GM12878 (cell line): Measurements from ENCODE around the gene TFDP1. TPM values are rescaled to one million over a fixed set of nuclear protein-coding genes. Genes with fewer than 3 reads are reported as not detected.

Experiments used
- ATAC-seq: fragments of 200-7000 bp; cut with Tn5 transposase; 3 replicates; pipeline ENCODE4 v1.9.1; 2020; ENCODE audit warnings: mild to moderate bottlenecking, moderate library complexity
- BruUV-seq: library from RNA; stranded (reverse); fragments of 400-500 nt; replicated peaks from 2 replicates; lab custom pipeline; 2021; lab: Mats Ljungman, UMichigan
- CTCF ChIA-PET: fragments of 300-600 bp; sonication (Branson Sonifier 250); formaldehyde crosslinking; extraction: SDS; loops from one replicate; lab custom pipeline; 2021; ENCODE audit warnings: inconsistent platforms; lab: Yijun Ruan, JAX
- POLR2A ChIA-PET: fragments of 350-600 bp; formaldehyde crosslinking; extraction: SDS; loops from one replicate; lab custom pipeline; 2021; ENCODE audit warnings: inconsistent platforms; lab: Charles Lee
- RAD21 ChIA-PET: fragments of 300-600 bp; sonication (Branson Sonifier 250); formaldehyde crosslinking; loops from one replicate; lab custom pipeline; 2023; ENCODE audit warnings: antibody characterized with exemption; ENCODE audit not compliant: unreplicated experiment; lab: Charles Lee
- SMC1A ChIA-PET: fragments of 300-600 bp; sonication (Branson Sonifier 250); formaldehyde crosslinking; loops from one replicate; lab custom pipeline; 2023; ENCODE audit not compliant: unreplicated experiment, uncharacterized antibody; lab: Charles Lee
- DNase-seq: peaks from one replicate; pipeline ENCODE4 v3.0.0-alpha.2; 2011; ENCODE audit warnings: low read depth, low spot score
- FAIRE-seq: peaks from 3 replicates; lab custom pipeline; 2011; peaks lifted over from hg19 to GRCh38; lab: Jason Lieb, UNC
- H2AFZ ChIP-seq: 2 replicates; pipeline ENCODE4 v1.6.0; 2011; ENCODE audit warnings: low read depth, low read length, control low read depth; ENCODE audit not compliant: control insufficient read depth
- H3K27ac ChIP-seq: 2 replicates; pipeline ENCODE4 v1.5.1; 2011; ENCODE audit warnings: control low read depth; ENCODE audit not compliant: control insufficient read depth, insufficient read depth
- H3K27me3 ChIP-seq, 2 experiments: replicated peaks in 1 of 2; 2 replicates each; pipeline versions ENCODE4 v1.6.0 to v1.6.1; 2011; ENCODE audit warnings: low read length in 1 of 2; ENCODE audit not compliant: control insufficient read depth in 2 of 2, insufficient read depth in 2 of 2
- H3K36me3 ChIP-seq, 2 experiments: 2 replicates each; pipeline ENCODE4 v1.5.1; 2011; ENCODE audit warnings: low read length in 1 of 2; ENCODE audit not compliant: control insufficient read depth in 2 of 2, insufficient read depth in 2 of 2
- H3K4me1 ChIP-seq: 2 replicates; pipeline ENCODE4 v1.6.1; 2011; ENCODE audit warnings: mild to moderate bottlenecking, low read length, moderate library complexity, mixed read lengths; ENCODE audit not compliant: control insufficient read depth, insufficient read depth
- H3K4me2 ChIP-seq: 2 replicates; pipeline ENCODE4 v1.6.0; 2011; ENCODE audit warnings: control low read depth; ENCODE audit not compliant: control insufficient read depth, insufficient read depth
- H3K4me3 ChIP-seq: fragments of 200-600 bp; sonication (generic); 2 replicates; pipeline ENCODE4 v1.5.1; 2016
- H3K79me2 ChIP-seq: 2 replicates; pipeline ENCODE4 v1.6.0; 2011; ENCODE audit warnings: low read length; ENCODE audit not compliant: control insufficient read depth, insufficient read depth
- H3K9ac ChIP-seq: 2 replicates; pipeline ENCODE4 v1.8.0; 2011; ENCODE audit warnings: low read length, control low read depth, mixed read lengths; ENCODE audit not compliant: control insufficient read depth, insufficient read depth
- H3K9me3 ChIP-seq: replicated peaks from 3 replicates; pipeline ENCODE4 v1.5.1; 2011; ENCODE audit warnings: mild to moderate bottlenecking, low read length; ENCODE audit not compliant: control insufficient read depth, insufficient read depth
- H4K20me1 ChIP-seq: 2 replicates; pipeline ENCODE4 v1.6.0; 2011; ENCODE audit not compliant: control insufficient read depth, insufficient read depth
- BACH1 ChIP-seq: fragments of 450-650 bp; IDR thresholded peaks from 2 replicates; pipeline ENCODE4 v1.6.1; 2017; ENCODE audit warnings: mild to moderate bottlenecking, borderline replicate concordance
- BRCA1 ChIP-seq: IDR thresholded peaks from 2 replicates; pipeline ENCODE4 v1.6.1; 2011; ENCODE audit warnings: low read depth, low read length, improper control_type of control experiment
- EGR1 ChIP-seq, 2 experiments: IDR thresholded peaks; 1 replicate in 1 of 2; 2 replicates in 1 of 2; pipeline ENCODE4 v1.6.1; 2011 to 2012; ENCODE audit warnings: low read depth in 2 of 2, low read length in 2 of 2, borderline replicate concordance in 1 of 2, mild to moderate bottlenecking in 1 of 2, moderate library complexity in 1 of 2
- FOS ChIP-seq: IDR thresholded peaks from 3 replicates; pipeline ENCODE4 v1.6.1; 2011; ENCODE audit warnings: borderline replicate concordance; ENCODE audit not compliant: insufficient read length; ENCODE audit errors: extremely low read depth
- JUNB ChIP-seq: IDR thresholded peaks from 2 replicates; pipeline ENCODE4 v1.6.1; 2016; ENCODE audit warnings: antibody characterized with exemption, mild to moderate bottlenecking
- JUND ChIP-seq: IDR thresholded peaks from 2 replicates; pipeline ENCODE4 v1.6.1; 2012; ENCODE audit warnings: low read depth, mild to moderate bottlenecking, low read length, improper control_type of control experiment, moderate library complexity
- RBBP5 ChIP-seq: fragments of 200-600 bp; sonication (generic); conservative IDR thresholded peaks from 2 replicates; pipeline ENCODE4 v1.6.1; 2016
- SMAD5 ChIP-seq: IDR thresholded peaks from 2 replicates; pipeline ENCODE4 v1.6.1; 2016; ENCODE audit warnings: antibody characterized with exemption, low read depth
- WRNIP1 ChIP-seq: IDR thresholded peaks from 2 replicates; pipeline ENCODE4 v1.6.1; 2011; ENCODE audit warnings: low read depth, low read length, improper control_type of control experiment, borderline replicate concordance
- ZNF274 ChIP-seq: IDR thresholded peaks from one replicate; pipeline ENCODE4 v1.8.0; 2011; ENCODE audit not compliant: insufficient read length, insufficient read depth
- WGBS: methylation state at CpG from one replicate; pipeline ENCODE4 v1.1.6; 2016; ENCODE audit warnings: low lambda C conversion rate; ENCODE audit not compliant: insufficient replicate concordance, insufficient coverage; ENCODE audit errors: missing lambda C conversion rate; 5-methylcytosine and 5-hydroxymethylcytosine counted together
- in situ Hi-C: fragments of 300-500 bp; cut with MboI; formaldehyde crosslinking; loops from 9 replicates; pipeline ENCODE4 v1.14.3; 2018; ENCODE audit warnings: mixed read lengths
- intact Hi-C: fragments of 100-400 bp; cut with micrococcal nuclease; formaldehyde crosslinking; loops from one replicate; pipeline ENCODE4 v1.14.2; 2022; ENCODE audit not compliant: unreplicated experiment
- polyA plus RNA-seq, 11 experiments: library from polyadenylated mRNA; depleted of rRNA in 4 of 11; unstranded in 6 of 11; stranded (reverse) in 5 of 11; fragments of >200 nt; fragmentation: Nextera tagmentation in 4 of 11; fragmentation: Illumina TruSeq in 1 of 11; extraction: Ambion mirVana in 4 of 11; extraction: Trizol in 1 of 11; gene quantifications; 1 replicate in 1 of 11; 2 replicates in 10 of 11; pipeline versions ENCODE4 v1.2.1 to v1.2.3, GENCODE V29; 2011 to 2016; ENCODE audit warnings: inconsistent platforms in 2 of 11, missing spikeins in 2 of 11, low read depth in 1 of 11
- total RNA-seq, 4 experiments: library from RNA; depleted of rRNA in 3 of 4; stranded (reverse); fragments of >200 nt in 3 of 4; fragmentation: Illumina TruSeq in 1 of 4; extraction: Trizol in 1 of 4; gene quantifications; 2 replicates each; pipeline versions ENCODE4 v1.2.1 to v1.2.3, GENCODE V29; 2013 to 2021
- TF ChIP-seq, protein P1 (sequence below): IDR thresholded peaks from 2 replicates; pipeline ENCODE4 v1.6.1; 2012; ENCODE audit warnings: low read depth, low read length, improper control_type of control experiment
- TF ChIP-seq, protein P2 (sequence below): IDR thresholded peaks from 2 replicates; pipeline ENCODE4 v1.6.1; 2011; ENCODE audit warnings: borderline replicate concordance, low read depth, mild to moderate bottlenecking, moderate library complexity, mixed read lengths, low read length; ENCODE audit not compliant: insufficient read depth; ENCODE audit errors: extremely low read length

TFDP1 gene
- total and polyA plus RNA-seq, 10 of the 15 experiments (the other 5 are each of a cell fraction or from before 2014, with no cell fraction given): 37.7 to 254 (median 119) TPM

DNA sequence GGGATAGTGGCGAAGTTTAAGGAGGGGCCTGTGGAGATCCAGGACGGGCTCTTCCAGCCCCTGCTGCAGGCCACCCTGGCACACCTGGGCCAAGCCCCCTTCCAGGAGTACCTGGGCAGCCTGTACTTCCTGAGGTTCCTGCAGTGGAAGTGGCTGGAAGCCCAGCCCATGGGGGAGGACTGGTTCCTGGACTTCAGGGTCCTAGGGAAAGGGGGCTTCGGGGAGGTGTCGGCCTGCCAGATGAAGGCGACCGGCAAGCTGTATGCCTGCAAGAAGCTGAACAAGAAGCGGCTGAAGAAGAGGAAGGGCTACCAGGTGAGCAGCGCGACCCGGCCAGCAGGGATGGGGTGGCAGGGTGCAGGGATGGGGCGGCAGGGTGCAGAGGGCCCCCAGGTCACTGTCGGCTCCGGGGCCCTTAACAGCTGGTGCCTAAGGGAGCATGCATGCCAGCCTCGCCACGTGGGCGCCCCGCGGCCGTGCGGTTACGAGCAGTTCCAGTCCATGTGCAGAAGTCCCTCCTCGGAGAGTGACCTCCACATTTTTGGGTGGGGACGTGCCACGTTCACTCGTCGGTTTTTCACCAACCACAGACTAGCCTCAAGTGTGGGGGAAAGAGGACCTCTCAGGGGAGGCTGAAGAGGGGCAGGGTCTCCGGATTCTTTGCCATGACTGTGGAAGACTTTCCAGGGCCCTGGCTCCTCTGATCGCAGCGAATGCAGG is 83.4 kb downstream of the TFDP1 start:
- no peak for ATAC-seq
- Histone ChIP-seq H2AFZ (no peak overlapping the region), H3K27ac (no peak overlapping the region), H3K4me3 (no peak overlapping the region), H3K9ac (no peak overlapping the region), H3K4me2 (no peak overlapping the region), H3K9me3 (no peaks in the 10 kb centered on the region; the same call in 2 of the 3 replicates), H3K4me1 (no peaks in the 10 kb centered on the region), H3K27me3 (no peaks in the 10 kb centered on the region), H3K79me2 (no peaks in the 10 kb centered on the region), H4K20me1 (no peaks in the 10 kb centered on the region), H3K36me3 (no peaks in the 10 kb centered on the region)
- ChIA-PET POLR2A (no interaction called here), SMC1A (no interaction called here), CTCF (no interaction called here), RAD21 (no interaction called here)
- TF ChIP-seq SMAD5 (no peak), JUNB (no peak), EGR1 (IDR thresholded peaks at IDR 0.05; ENCODE audit: borderline replicate concordance in 1 of 2, low read depth in 2 of 2, low read length in 2 of 2) (no peak), JUND (no peak), WRNIP1 (no peak), BRCA1 (no peak), FOS (no peak), ZNF274 (no peak), RBBP5 (no peak), BACH1 (no peak)
- TF ChIP-seq, protein P1, sequence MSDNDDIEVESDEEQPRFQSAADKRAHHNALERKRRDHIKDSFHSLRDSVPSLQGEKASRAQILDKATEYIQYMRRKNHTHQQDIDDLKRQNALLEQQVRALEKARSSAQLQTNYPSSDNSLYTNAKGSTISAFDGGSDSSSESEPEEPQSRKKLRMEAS: no peak
- TF ChIP-seq, protein P2, sequence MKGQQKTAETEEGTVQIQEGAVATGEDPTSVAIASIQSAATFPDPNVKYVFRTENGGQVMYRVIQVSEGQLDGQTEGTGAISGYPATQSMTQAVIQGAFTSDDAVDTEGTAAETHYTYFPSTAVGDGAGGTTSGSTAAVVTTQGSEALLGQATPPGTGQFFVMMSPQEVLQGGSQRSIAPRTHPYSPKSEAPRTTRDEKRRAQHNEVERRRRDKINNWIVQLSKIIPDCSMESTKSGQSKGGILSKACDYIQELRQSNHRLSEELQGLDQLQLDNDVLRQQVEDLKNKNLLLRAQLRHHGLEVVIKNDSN: no peak
- BruUV-seq: no TSS peak
- intact Hi-C loops (no loop called here), in situ Hi-C loops (no loop called here)
- DNase-seq: no peak
- 71% methylated on average over 25 of the region's 29 CpGs for WGBS
- FAIRE-seq: no peak
